ENCODE data around the gene OIP5. TPM values are rescaled to one million over a fixed set of nuclear protein-coding genes. Genes with fewer than 3 reads are reported as not detected.

The OIP5 gene
- total and polyA plus RNA-seq, 2 of the 4 experiments (the other 2 are of a cell fraction) = 4.1 to 5.5 TPM

DNA sequence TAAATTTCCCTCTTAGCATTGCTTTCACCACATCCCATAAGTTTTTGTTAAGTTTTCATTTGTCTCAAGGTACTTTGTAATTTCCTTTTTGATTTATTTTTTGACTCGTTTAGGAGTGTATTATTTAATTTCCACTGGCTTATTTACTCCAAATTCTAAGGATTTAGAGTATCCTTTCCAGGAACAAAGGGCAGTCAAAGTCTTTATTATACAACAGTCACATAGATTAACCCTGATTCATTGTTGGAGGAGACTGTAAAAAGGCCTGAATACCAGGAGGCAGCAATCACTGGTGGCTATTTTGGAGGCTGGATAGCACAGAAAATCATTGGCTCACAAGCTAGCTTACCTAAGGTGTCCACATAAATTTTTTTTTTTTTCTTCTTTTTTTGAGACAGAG lies 39.9 kb downstream of the OIP5 start:
- Histone ChIP-seq H2BK20ac (ENCODE audit: low read depth, low read length) (no peak overlapping the region), H2AFZ (replicated peaks; ENCODE audit: low read length, poor library complexity) (no peak overlapping the region), H2BK120ac (ENCODE audit: low read depth, low read length) (no peak overlapping the region), H3K23ac (ENCODE audit: low read depth, low read length) (no peak overlapping the region), H4K5ac (ENCODE audit: low read depth, low read length) (no peak overlapping the region), H3K14ac (replicated peaks; ENCODE audit: low read depth, low read length) (no peak overlapping the region), H2BK15ac (ENCODE audit: low read depth, low read length) (no peak overlapping the region), H2BK5ac (ENCODE audit: low read depth, low read length, poor library complexity, severe bottlenecking) (no peak overlapping the region), H3K4me3 (ENCODE audit: insufficient read depth, low read depth, low read length) (no peak overlapping the region), H3K4me2 (ENCODE audit: low read depth, low read length) (no peak overlapping the region), H3K9ac (ENCODE audit: low read depth, low read length) (no peak overlapping the region), H2AK5ac (ENCODE audit: low read depth, low read length) (no peak overlapping the region), H3K56ac (ENCODE audit: extremely low read depth, insufficient read depth, low read length) (no peak overlapping the region), H3K27ac (ENCODE audit: insufficient read depth, low read length) (no peak overlapping the region), H3K4me1 (ENCODE audit: control insufficient read depth, insufficient read depth, low read length) (no peaks in the 10 kb centered on the region), H4K8ac (ENCODE audit: low read depth in 2 of 2, low read length in 2 of 2) (no peak overlapping the region), H3K9me1 (ENCODE audit: insufficient read depth, low read length) (peaks cover 2% of the 10 kb centered on the region; the same call in 1 of the 2 replicates), H3K36me3 (ENCODE audit: control insufficient read depth, insufficient read depth, low read length) (peaks cover 25% of the 10 kb centered on the region), H3K18ac (ENCODE audit: low read depth, low read length) (no peak overlapping the region), H3K9me3 (ENCODE audit: control insufficient read depth, insufficient read depth, low read length) (no peaks in the 10 kb centered on the region), H3K79me1 (ENCODE audit: low read depth in 1 of 2, low read length in 2 of 2) (peaks cover 24 to 57% of the 10 kb centered on the region in 2 experiments), H3K27me3 (ENCODE audit: control insufficient read depth, insufficient read depth, low read length) (no peaks in the 10 kb centered on the region), H3K4ac (ENCODE audit: low read depth, low read length) (no peak overlapping the region), H4K91ac (ENCODE audit: insufficient read depth, low read depth, low read length) (no peak overlapping the region), H4K20me1 (ENCODE audit: insufficient read depth, low read length) (peaks cover 3% of the 10 kb centered on the region; the same call in 1 of the 2 replicates), H2AK9ac (replicated peaks; ENCODE audit: low read depth, low read length, poor library complexity) (no peak overlapping the region)
- ATAC-seq (ENCODE audit: low read depth) = no peak
- in situ Hi-C loops (cut with MboI; ENCODE audit: low sequenced_read_pairs) (no loop called here), intact Hi-C loops (cut with micrococcal nuclease) (no loop called here), dilution Hi-C loops (cut with HindIII; ENCODE audit: low sequenced_read_pairs, unreplicated experiment) (no loop called here)
- WGBS, 2 experiments (ENCODE audit: extremely low coverage in 2 of 2, insufficient read length in 1 of 2) = no CpG with 5 or more reads among the region's 1 CpG
- DNase-seq = no peak
- no TSS peak for BruUV-seq (replicated peaks)
- TF ChIP-seq BHLHE40 (IDR thresholded peaks at IDR 0.05; ENCODE audit: low read depth, low read length) = no peak
- no peak for TF ChIP-seq NFE2L2 (IDR thresholded peaks at IDR 0.05; ENCODE audit: low read depth, low read length)
- no peak for TF ChIP-seq FOS (IDR thresholded peaks at IDR 0.05; ENCODE audit: low read depth, low read length)
- TF ChIP-seq, protein P1, sequence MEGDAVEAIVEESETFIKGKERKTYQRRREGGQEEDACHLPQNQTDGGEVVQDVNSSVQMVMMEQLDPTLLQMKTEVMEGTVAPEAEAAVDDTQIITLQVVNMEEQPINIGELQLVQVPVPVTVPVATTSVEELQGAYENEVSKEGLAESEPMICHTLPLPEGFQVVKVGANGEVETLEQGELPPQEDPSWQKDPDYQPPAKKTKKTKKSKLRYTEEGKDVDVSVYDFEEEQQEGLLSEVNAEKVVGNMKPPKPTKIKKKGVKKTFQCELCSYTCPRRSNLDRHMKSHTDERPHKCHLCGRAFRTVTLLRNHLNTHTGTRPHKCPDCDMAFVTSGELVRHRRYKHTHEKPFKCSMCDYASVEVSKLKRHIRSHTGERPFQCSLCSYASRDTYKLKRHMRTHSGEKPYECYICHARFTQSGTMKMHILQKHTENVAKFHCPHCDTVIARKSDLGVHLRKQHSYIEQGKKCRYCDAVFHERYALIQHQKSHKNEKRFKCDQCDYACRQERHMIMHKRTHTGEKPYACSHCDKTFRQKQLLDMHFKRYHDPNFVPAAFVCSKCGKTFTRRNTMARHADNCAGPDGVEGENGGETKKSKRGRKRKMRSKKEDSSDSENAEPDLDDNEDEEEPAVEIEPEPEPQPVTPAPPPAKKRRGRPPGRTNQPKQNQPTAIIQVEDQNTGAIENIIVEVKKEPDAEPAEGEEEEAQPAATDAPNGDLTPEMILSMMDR (conservative IDR thresholded peaks at IDR 0.05; ENCODE audit: low read depth, low read length) = no peak
- no peak for TF ChIP-seq CEBPB (IDR thresholded peaks at IDR 0.05; ENCODE audit: low read depth, low read length)
- no peak for TF ChIP-seq RFX5 (IDR thresholded peaks at IDR 0.05; ENCODE audit: low read depth, low read length)
- TF ChIP-seq RAD21 (IDR thresholded peaks at IDR 0.05; ENCODE audit: low read length) = no peak
- no peak for TF ChIP-seq MAZ (IDR thresholded peaks at IDR 0.05; ENCODE audit: borderline replicate concordance, low read depth, low read length)
- no peak for TF ChIP-seq USF2 (IDR thresholded peaks at IDR 0.05; ENCODE audit: low read depth, low read length)
- no peak for TF ChIP-seq SMC3 (IDR thresholded peaks at IDR 0.05; ENCODE audit: low read depth, low read length)
- POLR2A ChIA-PET (ENCODE audit: unreplicated experiment) = no interaction called here
- CTCF ChIA-PET = no interaction called here
